A204.1 (cell line): Measurements from ENCODE around the gene HSD17B13.
"Not testable (repeated sequence)": the region's sequence is repeated elsewhere in the genome, so short reads cannot be mapped to it uniquely, and the experiment has no call there.

Source experiments
- FAIRE-seq: peaks from 2 replicates; lab custom pipeline; 2012; peaks lifted over from hg19 to GRCh38; lab: Jason Lieb, UNC

Gene HSD17B13

DNA sequence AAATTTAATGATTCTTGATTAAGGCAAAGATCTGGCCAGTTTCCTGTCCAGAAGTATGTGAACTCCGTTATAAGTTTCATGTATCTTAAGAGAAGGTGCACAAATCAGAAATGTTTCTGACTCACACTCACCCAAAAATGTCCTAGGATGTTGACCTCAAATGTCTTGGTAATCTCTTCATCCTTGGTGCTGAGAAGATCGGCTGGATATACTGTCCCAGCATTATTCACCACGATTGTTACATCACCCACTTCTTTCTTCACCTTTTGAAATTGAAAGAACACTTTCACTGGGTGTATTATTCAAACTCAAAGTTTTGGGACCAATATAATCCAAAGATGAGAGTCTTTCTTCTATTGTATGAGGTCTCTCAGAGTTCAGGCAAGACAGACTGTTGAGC, 5.7 kb downstream of the HSD17B13 start:
- no peak for FAIRE-seq

DNA sequence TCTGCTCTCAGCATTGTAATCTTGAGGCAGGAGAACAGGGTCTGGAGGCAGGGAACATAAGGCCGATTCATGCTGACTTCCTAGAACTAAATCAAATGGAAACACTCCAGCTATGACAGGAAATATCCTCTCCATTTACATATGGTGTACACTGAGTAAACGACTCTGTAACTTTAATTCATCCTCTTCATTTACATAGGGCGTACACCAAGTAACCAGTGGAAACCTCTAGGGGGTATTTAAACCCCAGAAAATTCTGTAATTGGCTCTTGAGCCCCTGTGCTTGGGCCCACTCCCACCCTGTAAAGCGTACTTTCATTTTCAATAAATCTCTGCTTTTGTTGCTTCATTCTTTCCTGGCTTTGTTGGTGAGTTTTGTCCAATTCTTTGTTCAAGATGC, 7.7 kb downstream of the HSD17B13 start:
- not testable (repeated sequence) for FAIRE-seq

DNA sequence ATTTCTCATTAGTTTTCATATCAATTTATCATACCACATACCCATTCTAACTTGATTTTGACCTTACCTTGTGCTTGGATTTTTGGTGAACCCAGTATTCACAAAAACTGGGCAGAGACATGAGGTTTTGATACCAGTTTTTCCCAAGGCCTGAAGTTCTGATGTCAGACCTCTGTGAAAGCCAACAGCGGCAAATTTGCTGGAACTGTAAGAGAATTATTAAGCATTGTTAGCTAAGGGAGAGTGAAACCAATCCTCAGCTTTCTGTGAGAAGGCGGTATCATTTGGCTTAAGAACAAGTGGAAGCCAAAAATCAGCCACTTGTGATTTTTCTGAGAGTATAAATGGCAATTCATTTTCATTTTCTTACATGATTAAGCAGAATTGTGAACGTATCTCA, 8.9 kb downstream of the HSD17B13 start:
- FAIRE-seq: no peak

DNA sequence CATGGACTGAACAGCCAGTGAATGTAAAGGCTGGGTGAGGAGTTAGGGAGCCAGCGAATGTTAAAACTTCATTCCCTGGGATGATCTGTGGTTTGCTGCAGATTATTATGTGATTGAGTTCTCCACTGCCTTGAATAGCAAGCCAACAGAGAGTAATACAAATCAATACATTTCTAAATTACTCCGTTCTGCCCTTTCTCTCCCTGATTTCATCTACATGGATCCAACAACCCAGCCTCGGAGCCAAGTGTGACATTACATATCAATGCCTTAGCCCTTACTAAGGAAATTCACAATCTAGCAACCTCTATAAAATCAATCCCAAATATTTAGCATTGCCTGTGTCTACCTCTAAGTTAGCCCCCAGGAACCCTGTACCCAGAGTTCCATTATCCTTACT, 11.0 kb downstream of the HSD17B13 start:
- FAIRE-seq: no peak

DNA sequence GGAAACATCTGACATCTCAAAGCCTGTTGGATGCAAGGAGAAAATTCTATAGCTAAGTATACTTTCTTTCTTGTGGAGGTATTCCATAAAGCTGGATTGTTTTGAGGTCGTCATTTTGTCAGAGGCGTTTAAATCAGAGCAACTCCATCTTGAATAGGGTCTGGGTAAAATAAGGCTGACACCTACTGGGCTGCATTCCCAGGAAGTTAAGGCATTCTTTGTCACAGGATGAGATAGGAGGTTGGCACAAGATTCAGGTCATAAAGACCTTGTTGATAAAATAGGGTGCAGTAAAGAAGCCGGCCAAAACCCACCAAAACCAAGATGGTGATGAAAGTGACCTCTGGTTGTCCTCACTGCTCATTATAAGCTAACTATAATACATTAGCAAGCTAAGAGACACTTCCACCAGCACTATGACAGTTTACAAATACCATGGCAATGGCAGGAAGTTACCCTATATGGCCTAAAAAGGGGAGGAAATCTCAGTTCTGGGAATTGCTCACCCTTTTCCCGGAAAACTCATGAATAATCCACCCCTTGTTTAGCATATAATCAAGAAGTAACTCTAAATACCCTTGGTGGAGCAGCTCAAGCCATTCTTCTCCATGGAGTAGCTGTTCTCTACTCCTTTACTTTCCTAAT, 11.9 kb downstream of the HSD17B13 start:
- no peak for FAIRE-seq

DNA sequence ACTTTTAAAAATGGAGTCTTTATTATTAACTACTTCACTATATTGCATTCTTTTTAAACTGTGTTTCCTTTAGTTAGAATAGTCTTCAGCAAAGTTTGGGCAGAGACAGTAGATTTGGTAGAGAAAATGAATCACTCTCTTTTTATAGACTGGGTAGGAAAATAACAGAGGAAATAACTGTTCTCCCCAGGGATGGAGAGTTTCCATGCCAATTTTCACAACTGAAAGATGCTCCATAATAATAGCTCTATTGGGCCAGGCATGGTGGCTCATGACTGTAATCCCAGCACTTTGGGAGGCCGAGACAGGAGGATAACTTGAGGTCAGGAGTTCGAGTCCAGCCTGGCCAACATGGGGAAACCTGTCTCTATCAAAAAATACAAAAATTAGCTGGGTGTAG, 13.1 kb downstream of the HSD17B13 start:
- FAIRE-seq: no peak

DNA sequence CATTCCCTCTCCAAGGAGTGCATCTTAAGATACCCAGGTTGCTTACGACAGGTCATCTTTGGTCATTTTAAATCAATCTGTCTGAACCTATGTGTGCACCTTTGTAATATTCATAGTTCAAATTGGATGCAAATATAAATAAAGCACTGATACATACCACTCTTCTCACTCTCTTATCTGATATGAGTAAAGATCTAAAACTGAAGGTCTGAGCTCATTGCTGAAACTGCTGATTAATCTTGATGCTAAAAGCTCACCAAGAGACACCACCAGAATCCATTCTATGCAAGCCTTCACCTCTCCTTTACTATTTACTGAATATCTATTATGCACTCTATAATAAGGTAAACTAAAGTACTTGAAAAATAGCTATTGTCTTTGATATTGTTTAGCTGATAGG, 16.6 kb downstream of the HSD17B13 start:
- FAIRE-seq: no peak

DNA sequence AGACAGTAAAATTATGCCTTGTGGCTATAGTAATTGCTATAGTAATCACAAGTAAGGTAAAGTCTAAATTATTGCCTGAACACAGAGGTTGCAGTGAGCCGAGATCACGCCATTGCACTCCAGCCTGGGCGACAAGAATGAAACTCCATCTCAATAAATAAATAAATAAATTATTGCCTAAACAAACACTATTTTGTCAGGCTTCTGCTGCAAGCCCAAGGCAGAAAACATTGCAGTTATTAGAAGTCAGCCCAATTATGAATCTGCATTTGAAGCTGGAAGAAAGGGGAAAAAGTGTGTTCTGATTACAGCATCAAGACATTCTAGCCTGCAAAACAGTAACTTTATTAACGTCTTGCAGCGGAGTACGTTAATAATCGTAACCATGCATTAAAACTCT, 17.1 kb downstream of the HSD17B13 start:
- FAIRE-seq: no peak

DNA sequence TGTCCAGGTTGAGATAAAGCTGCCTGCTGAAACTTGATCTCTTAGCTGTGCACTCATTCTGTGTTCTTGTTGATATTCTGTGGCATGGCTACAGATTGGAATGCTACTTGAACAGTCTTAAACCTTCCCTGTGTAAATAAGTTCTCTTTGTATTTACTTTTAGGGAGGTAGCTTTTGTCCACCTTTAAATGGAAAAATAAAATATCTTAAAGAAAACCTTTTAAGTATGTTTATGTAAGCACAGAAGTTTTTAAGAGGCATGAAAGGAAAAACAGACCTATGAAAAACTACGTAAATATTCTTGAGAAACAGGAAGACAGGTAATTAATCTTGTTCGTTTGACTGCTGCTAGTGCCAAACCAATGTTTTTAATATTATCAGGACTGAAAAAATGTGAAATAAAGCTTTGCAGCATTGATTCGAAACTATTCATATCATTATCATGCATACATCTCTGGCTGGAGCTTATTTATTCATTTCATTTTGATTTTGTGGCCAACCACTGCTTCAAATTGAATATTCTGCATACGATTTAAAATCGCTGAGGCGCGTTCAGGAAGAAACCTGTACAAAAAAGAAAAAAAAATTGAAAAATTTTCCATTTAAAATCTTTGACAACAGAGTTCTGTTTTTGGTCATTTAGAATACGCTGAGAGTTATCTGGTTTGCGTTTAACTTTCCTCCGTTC, 17.8 kb downstream of the HSD17B13 start:
- no peak for FAIRE-seq

DNA sequence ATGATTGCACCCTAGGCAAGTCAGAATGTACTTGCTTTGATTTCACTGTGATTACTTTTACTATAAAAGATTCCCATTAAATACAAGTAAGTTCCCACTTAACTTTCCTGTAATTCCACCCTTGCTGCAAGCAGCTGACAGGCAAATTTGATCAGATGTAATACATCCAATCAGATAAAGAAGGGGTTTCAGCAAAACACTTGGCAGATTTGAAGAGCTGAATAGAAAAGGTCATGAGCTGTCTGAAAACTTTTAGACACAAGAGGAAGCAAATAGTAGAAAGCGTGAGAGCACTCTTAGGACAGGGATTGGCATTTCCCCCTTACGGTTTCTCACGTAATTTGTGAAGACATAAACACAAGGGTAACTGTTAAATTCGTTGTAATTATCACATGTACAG, 22.8 kb downstream of the HSD17B13 start:
- FAIRE-seq: no peak

DNA sequence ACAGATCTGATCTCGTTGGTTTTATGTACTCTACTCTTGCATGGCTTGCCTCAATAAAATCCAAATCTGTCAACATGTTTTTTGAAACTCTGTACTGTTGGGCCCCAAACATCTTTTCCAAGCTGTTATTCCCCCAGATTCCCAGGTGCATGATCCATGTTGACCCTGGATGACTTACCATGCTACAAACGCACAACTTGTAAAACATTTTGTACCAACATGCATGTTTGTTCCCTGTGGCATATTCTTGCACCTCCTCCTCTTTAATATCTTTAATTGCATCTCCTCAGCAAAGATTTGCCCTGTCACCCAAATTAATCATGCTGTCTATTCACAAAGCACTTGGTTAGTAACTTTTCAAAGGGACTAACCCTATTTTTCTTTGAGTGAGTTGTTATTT, 24.3 kb downstream of the HSD17B13 start:
- no peak for FAIRE-seq

DNA sequence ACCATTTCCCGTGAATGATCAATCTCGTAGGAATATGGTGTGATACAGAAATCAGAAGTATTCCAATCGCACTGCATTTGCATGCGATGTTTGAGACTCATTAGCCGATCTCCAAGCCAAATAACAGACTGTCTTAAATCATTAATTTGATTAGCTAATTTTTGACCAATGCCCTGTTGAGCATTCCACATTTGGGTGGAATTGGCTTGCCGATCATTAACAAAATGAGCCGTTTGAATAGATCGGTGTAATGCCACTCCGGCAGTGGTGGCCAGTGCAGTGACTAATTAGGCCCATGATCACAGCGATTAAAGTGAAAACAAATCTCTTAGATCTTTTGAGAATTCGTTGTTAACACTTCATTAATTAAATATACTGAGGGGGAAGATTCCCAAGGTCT, 27.8 kb downstream of the HSD17B13 start:
- not testable (repeated sequence) for FAIRE-seq

DNA sequence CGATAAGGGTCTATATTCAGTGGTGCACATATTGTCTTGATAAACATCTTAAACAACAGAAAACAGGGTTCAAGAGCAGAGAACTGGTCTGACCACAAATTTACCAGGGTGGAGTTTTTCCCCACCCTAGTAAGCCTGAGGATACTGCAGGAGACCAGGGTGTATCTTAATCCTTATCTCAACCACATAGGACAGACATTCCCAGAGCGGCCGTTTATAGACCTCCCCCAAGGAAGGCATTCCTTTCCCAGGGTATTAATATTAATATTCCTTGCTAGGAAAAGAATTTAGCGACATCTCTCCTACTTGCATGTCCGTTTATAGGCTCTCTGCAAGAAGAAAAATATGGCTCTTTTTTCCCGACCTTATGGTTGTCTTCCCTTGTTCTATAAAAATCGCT, 28.8 kb downstream of the HSD17B13 start:
- not testable (repeated sequence) for FAIRE-seq

DNA sequence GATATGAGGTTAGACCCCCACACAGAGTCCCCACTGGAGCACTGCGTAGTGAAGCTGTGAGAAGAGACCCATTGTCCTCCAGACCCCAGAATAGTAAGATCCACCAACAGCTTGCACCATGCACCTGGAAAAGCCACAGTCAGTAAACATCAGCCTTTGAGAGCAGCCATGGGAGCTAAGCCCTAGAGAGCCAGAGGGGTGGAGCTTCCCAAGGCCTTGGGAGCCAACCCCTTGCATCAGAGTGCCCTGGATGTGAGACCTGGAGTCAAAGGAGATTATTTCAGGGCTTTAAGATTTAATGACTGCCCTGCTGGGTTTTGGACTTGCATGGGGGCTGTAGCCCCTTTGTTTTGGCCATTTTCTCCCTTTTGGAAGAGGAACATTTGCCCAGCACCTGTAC, 35.7 kb downstream of the HSD17B13 start:
- FAIRE-seq: no peak

DNA sequence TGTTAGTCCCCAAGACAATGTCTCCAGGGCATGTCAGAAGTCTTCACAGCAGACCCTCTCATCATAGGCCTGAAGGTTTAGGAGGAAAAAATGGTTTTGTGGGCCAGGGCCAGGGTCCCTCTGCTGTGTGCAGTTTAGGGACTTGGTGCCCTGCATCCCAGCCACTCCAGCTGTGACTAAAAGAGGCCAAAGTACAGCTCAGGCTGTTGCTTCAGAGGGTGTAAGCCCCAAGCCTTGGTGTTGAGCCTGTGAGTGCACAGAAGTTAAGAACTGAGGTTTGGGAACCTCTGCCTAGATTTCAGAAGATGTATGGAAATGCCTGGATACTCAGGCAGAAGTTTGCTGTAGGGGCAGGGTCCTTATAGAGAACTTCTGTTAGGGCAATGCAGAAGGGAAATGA, 38.4 kb downstream of the HSD17B13 start:
- not testable (repeated sequence) for FAIRE-seq

DNA sequence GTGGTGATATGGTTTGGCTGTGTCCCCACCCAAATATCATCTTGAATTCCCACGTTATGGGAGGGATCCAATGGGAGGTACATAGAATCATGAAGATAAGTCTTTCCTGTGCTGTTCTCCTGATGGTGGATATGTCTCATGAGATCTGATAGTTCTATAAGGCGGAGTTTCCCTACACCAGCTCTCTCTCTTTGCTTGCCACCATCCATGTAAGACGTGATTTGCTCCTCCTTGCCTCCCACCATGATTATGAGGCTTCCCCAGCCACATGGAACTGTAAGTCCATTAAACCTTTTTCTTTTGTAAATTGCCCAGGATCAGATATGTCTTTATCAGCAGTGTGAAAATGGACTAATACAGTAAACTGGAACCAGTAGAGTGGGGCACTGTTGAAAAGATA, 39.5 kb downstream of the HSD17B13 start:
- no peak for FAIRE-seq

DNA sequence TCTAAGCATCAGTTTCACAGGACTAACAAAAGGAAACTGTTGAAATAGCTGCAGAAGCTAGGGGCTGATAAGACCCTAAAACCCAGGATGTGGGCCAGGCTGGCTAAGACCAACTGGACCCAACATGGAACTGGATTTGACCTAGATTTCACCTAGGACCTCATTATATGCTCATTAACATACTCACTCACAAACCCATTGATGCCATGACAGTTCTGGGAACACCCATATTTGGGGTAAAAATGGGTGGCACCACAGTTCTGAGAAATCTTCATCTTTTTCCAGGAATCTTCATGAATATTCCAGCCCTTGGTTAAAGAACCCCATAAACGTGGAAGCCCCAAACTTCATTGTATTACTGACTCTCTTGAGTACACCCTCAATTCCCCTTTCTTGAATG, 41.1 kb downstream of the HSD17B13 start:
- FAIRE-seq: no peak

DNA sequence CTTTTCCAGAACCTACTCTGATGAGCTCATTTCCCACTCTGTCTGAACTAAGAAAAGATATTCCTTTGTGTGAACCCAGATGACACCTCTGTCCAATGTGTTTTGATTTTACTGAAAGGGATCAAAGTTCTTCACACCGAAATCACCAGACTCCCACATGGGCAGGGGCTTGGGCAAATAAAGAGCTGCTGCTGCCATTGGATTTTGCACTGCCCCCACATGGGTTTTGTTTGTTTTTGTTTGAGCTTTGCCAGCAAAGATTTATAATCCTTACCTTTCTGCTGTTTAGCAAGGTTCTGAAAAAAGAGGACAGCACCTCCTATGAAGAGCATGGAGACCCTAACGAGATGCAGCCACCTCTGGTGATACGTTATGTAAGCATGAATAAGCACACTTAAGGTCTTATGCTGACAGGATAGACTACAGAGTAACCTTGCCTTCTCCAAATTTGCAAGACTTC, 44.3 kb downstream of the HSD17B13 start:
- no peak for FAIRE-seq

DNA sequence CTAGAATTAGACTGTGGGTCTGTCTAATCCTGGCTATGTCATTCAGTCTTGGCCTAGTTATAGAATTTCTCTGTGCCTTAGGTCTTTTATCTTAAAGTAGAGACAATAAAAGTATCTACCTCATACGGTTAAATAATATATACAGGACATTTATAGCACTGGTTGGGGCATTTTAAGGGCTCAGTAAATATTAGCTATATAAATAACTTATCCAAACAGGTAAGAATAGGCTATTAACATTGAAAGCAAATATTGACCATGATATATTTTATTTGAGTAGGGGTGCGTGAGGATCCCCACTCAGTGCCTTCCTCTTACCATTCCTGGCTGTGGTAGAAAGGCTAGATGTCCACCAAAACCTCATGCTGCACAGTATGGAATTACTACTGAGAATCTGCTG, 47.4 kb downstream of the HSD17B13 start:
- FAIRE-seq: no peak

DNA sequence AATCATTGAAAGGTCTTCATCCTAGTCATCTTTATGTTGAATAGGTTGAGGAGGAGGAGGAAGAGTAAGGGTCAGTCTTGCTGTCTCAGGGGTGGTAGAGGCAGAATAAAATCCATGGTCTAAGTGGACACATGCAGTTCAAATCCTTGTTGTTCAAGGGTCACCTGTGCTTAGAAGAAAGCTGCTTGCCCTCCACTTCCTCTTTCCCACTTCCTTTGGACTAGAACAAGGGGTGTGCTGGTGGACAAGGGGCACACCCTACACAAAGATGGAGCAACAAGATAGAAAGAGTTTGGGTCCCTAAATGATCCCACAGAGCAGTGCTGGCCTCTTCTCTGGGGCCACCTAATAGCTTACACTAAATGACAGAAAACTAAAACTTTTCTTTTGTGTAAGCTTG, 47.9 kb downstream of the HSD17B13 start:
- no peak for FAIRE-seq

DNA sequence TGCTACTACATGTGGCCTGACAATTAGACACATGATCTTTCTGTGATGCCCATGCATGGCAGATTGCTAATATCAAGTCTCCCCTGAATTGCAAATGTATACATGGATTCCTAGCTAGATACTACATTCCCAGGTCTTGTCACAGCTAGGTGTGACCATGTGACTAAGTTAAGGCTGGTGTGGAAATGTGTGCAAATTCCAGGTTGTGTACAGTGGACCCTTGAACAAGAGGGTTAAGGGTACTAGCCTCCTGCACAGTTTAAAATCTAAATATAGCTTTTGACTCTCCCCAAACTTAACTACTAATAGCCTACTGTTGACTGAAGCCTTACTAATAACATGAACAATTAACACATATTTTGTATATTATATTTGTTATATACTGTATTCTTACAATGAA, 48.4 kb downstream of the HSD17B13 start:
- no peak for FAIRE-seq

DNA sequence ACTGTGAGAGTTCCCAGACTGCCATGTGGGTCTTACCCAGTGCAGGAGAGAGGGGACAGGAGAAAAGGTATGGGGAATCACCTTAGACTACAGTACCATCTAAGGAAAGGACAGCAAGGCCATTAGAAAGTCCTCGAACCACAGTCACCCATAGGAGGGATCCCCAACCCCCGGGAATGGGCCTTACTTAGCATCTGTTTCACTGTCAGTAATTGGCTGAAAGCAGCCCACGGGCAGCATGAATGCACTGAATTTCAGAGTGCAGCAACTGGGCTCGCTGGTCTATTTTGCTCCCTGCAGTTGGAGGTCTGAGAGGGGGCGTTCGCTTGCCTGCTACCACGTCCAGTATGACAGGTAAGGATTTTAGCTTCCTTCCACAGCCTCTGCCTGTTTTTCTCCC, 51.9 kb downstream of the HSD17B13 start:
- FAIRE-seq: no peak

DNA sequence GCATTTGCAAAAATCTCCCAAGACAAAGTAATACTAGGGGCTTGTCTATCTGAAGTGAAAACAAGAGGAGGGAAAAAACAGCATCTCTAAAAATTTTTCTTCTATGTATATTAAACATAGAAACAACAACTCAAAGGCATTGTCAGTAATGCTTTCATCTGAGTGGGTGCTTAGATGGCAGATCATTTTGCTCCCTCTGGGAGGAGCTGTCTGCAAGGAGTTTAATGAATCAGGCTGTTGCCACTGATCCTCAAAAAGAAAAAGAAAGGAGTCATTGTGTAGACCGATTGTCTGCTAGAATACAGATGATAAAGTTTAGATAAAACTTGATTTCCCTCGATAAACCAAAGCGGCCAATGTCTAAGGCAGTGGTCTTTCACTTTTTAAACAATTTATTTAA, 52.5 kb downstream of the HSD17B13 start:
- peak; percentile 52 for FAIRE-seq

DNA sequence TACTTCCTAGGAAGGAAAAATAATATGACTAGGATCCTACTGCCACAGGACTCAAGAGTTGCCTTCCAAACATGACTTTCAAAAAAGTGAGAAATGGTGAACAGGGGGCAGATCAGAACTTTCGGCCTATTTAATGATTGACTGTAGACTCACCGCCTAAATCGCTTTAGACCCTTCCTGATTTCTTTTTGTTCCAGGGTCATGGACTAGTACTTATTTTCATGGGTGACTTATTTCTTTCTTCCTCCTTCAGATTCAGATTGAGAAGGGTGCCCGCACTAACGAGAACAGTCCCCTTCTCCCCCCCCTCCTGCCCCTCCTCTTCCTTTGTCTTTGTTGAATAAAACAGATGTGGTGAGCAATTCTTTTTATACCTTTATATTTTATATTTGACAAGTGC, 54.3 kb downstream of the HSD17B13 start:
- no peak for FAIRE-seq
